ENCODE results near the gene NLRC5.

DNA sequence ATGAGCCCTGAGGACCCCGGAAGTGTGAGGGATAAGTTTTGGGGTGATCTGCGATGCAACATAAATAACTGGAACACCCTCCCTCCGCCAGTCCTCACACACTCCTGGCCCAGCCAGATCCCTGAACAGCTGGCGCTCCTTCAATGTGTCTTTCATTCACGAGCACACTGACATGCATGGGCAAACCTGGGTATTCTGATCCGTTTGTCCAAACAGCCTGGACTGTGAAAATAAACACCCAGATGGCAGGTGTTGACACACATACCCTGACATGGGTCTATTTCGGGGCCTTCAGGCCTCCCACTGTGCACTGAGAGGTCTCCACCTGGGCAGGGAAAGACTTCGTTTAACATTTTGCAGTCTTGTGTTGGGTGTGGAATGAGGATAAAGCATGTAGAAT is 100.0 kb downstream of the NLRC5 start:
- TF ChIP-seq, protein P1, sequence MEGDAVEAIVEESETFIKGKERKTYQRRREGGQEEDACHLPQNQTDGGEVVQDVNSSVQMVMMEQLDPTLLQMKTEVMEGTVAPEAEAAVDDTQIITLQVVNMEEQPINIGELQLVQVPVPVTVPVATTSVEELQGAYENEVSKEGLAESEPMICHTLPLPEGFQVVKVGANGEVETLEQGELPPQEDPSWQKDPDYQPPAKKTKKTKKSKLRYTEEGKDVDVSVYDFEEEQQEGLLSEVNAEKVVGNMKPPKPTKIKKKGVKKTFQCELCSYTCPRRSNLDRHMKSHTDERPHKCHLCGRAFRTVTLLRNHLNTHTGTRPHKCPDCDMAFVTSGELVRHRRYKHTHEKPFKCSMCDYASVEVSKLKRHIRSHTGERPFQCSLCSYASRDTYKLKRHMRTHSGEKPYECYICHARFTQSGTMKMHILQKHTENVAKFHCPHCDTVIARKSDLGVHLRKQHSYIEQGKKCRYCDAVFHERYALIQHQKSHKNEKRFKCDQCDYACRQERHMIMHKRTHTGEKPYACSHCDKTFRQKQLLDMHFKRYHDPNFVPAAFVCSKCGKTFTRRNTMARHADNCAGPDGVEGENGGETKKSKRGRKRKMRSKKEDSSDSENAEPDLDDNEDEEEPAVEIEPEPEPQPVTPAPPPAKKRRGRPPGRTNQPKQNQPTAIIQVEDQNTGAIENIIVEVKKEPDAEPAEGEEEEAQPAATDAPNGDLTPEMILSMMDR (conservative IDR thresholded peaks at IDR 0.05; ENCODE audit: low read depth, low read length) = no peak
- TF ChIP-seq EZH2 (IDR thresholded peaks at IDR 0.05; ENCODE audit: low read length, unreplicated experiment) = no peak
- no peak for TF ChIP-seq EZH2phosphoT487 (IDR thresholded peaks at IDR 0.05; ENCODE audit: borderline replicate concordance, low read length)
